K562 (cell line): ENCODE results near the gene MYO16. TPM values are rescaled to one million over a fixed set of nuclear protein-coding genes. Genes with fewer than 3 reads are reported as not detected.

Source experiments
- ATAC-seq: fragments of 200-7000 bp; cut with Tn5 transposase; 3 replicates; pipeline ENCODE4 v1.9.1; 2020; ENCODE audit warnings: moderate library complexity
- BruUV-seq: library from RNA; stranded (reverse); fragments of 400-500 nt; replicated peaks from 2 replicates; lab custom pipeline; 2021; lab: Mats Ljungman, UMichigan
- CTCF ChIA-PET: fragments of 300-600 bp; formaldehyde crosslinking; extraction: SDS; loops from one replicate; lab custom pipeline; 2021; ENCODE audit warnings: low intra/inter-chr PET ratio; lab: Yijun Ruan, JAX
- POLR2A ChIA-PET: fragments of 300-600, 350-650 bp; sonication (Branson Sonifier 250); formaldehyde crosslinking; extraction: SDS; loops from one replicate; lab custom pipeline; 2021; ENCODE audit warnings: antibody characterized with exemption, inconsistent platforms; lab: Yijun Ruan, JAX
- DNase-seq, 4 experiments: peaks; one replicate each; pipeline versions ENCODE4 v3.0.0 to v3.0.0-alpha.2; 2011 to 2018; ENCODE audit warnings: low spot score in 3 of 4, mixed read lengths in 3 of 4; ENCODE audit errors: extremely low read depth in 1 of 4
- FAIRE-seq: peaks from 2 replicates; lab custom pipeline; 2011; peaks lifted over from hg19 to GRCh38; lab: Jason Lieb, UNC
- H2AFZ ChIP-seq: 2 replicates; pipeline ENCODE4 v1.6.0; 2011; ENCODE audit warnings: low read depth, low read length, control low read depth, inconsistent platforms
- H3K27ac ChIP-seq: fragments of 200-600 bp; 3 replicates; pipeline ENCODE4 v1.8.0; 2011; ENCODE audit warnings: low read depth, mild to moderate bottlenecking, control low read depth, inconsistent platforms, low read length, moderate library complexity, mixed read lengths; ENCODE audit errors: extremely low read depth
- H3K27me3 ChIP-seq, 2 experiments: fragments of 300-600 bp in 1 of 2; 2 replicates in 1 of 2; 3 replicates in 1 of 2; pipeline versions ENCODE4 v1.6.0 to v1.8.0; 2011; ENCODE audit warnings: inconsistent platforms in 2 of 2, low read length in 2 of 2, mild to moderate bottlenecking in 1 of 2, mixed read lengths in 1 of 2, moderate library complexity in 1 of 2; ENCODE audit not compliant: control insufficient read depth in 2 of 2, insufficient read depth in 2 of 2
- H3K36me3 ChIP-seq: fragments of 300-600 bp; 3 replicates; pipeline ENCODE4 v1.8.0; 2011; ENCODE audit warnings: mild to moderate bottlenecking, low read length, inconsistent platforms; ENCODE audit not compliant: control insufficient read depth, insufficient read depth
- H3K4me1 ChIP-seq, 2 experiments: fragments of 200-600 bp in 1 of 2; replicated peaks in 1 of 2; 2 replicates in 1 of 2; 3 replicates in 1 of 2; pipeline versions ENCODE4 v1.5.1 to v1.8.0; 2011; ENCODE audit warnings: inconsistent platforms in 2 of 2, low read length in 2 of 2, mild to moderate bottlenecking in 1 of 2, mixed read lengths in 1 of 2, moderate library complexity in 1 of 2; ENCODE audit not compliant: control insufficient read depth in 2 of 2, insufficient read depth in 2 of 2
- H3K4me2 ChIP-seq: 2 replicates; pipeline ENCODE4 v1.6.1; 2011; ENCODE audit warnings: low read length, control low read depth, inconsistent platforms, mixed read lengths; ENCODE audit not compliant: insufficient read depth
- H3K4me3 ChIP-seq: fragments of 200-600 bp; sonication (generic), shearing (Covaris generic); 2 replicates; pipeline ENCODE4 v1.5.1; 2016; ENCODE audit warnings: control low read depth, inconsistent platforms
- H3K79me2 ChIP-seq: fragments of 200-600 bp; 3 replicates; pipeline ENCODE4 v1.8.0; 2011; ENCODE audit warnings: low read length, inconsistent platforms; ENCODE audit not compliant: control insufficient read depth, insufficient read depth
- H3K9ac ChIP-seq, 2 experiments: 2 replicates each; pipeline versions ENCODE4 v1.6.0 to v1.6.1; 2011; ENCODE audit warnings: low read depth in 2 of 2, low read length in 2 of 2, control low read depth in 1 of 2, inconsistent platforms in 1 of 2, mild to moderate bottlenecking in 1 of 2, mixed read lengths in 1 of 2; ENCODE audit not compliant: insufficient read depth in 1 of 2
- H3K9me1 ChIP-seq: one replicate; pipeline ENCODE4 v1.6.0; 2011; ENCODE audit warnings: inconsistent platforms, mild to moderate bottlenecking, low read length, moderate library complexity; ENCODE audit not compliant: control insufficient read depth, insufficient read depth
- H3K9me3 ChIP-seq: replicated peaks from 2 replicates; pipeline ENCODE4 v1.5.1; 2011; ENCODE audit warnings: low read depth, low read length, inconsistent platforms; ENCODE audit not compliant: control insufficient read depth, insufficient read depth
- H4K20me1 ChIP-seq: replicated peaks from 2 replicates; pipeline ENCODE4 v1.6.1; 2011; ENCODE audit warnings: low read length, inconsistent platforms, mixed read lengths; ENCODE audit not compliant: control insufficient read depth, insufficient read depth
- CREM ChIP-seq: IDR thresholded peaks from 2 replicates; pipeline ENCODE4 v1.6.1; 2014; ENCODE audit warnings: antibody characterized with exemption, low read depth
- ETV1 ChIP-seq: fragments of 450-650 bp; conservative IDR thresholded peaks from 2 replicates; pipeline ENCODE4 v1.6.1; 2016; ENCODE audit warnings: missing genetic modification characterization, control low read depth, low read depth, missing compliant biosample characterization
- NFATC3 ChIP-seq: fragments of 450-650 bp; IDR thresholded peaks from 2 replicates; pipeline ENCODE4 v1.6.1; 2017; ENCODE audit warnings: mild to moderate bottlenecking
- NR2C1 ChIP-seq, 2 experiments: fragments of 450-650 bp; IDR thresholded peaks; 2 replicates each; pipeline ENCODE4 v1.6.1; 2017; ENCODE audit warnings: mild to moderate bottlenecking in 2 of 2, antibody characterized with exemption in 1 of 2, inconsistent platforms in 1 of 2, missing compliant biosample characterization in 1 of 2, missing genetic modification characterization in 1 of 2
- OTX1 ChIP-seq: fragments of 450-650 bp; formaldehyde crosslinking; IDR thresholded peaks from 2 replicates; pipeline ENCODE4 v1.4.0; 2022; ENCODE audit warnings: mild to moderate bottlenecking
- PML ChIP-seq: IDR thresholded peaks from 2 replicates; pipeline ENCODE4 v1.6.1; 2012; ENCODE audit warnings: low read length, inconsistent platforms
- RBBP5 ChIP-seq: fragments of 200-600 bp; sonication (generic); IDR thresholded peaks from 2 replicates; pipeline ENCODE4 v1.6.1; 2012; ENCODE audit warnings: borderline replicate concordance, mild to moderate bottlenecking, low read length, control low read depth, inconsistent platforms; ENCODE audit not compliant: insufficient read depth, poor library complexity, severe bottlenecking
- U2AF2 ChIP-seq: fragments of 200-400 bp; formaldehyde crosslinking; optimal IDR thresholded peaks from 2 replicates; pipeline ENCODE3; 2017; ENCODE audit warnings: low read depth, mild to moderate bottlenecking, low read length
- ZNF311 ChIP-seq: fragments of 250-450 bp; sonication (Bioruptor Pico); IDR thresholded peaks from 2 replicates; pipeline ENCODE4 v1.4.0; 2020; ENCODE audit warnings: mild to moderate bottlenecking, moderate library complexity
- ZNF586 ChIP-seq: fragments of 450-650 bp; formaldehyde crosslinking; conservative IDR thresholded peaks from 2 replicates; pipeline ENCODE4 v1.4.0; 2020; ENCODE audit warnings: mild to moderate bottlenecking, moderate library complexity
- WGBS: fragments of 100-300 bp; shearing (Covaris generic); methylation state at CpG from one replicate; pipeline ENCODE4 v1.1.6; 2016; ENCODE audit warnings: low coverage, mixed read lengths; ENCODE audit not compliant: insufficient coverage; ENCODE audit errors: missing lambda C conversion rate; 5-methylcytosine and 5-hydroxymethylcytosine counted together
- in situ Hi-C: fragments of 300-500 bp; cut with MboI; formaldehyde crosslinking; loops from 4 replicates; pipeline ENCODE4 v1.15.0; 2018; ENCODE audit warnings: inconsistent platforms, mixed read lengths
- intact Hi-C: fragments of 100-400 bp; cut with micrococcal nuclease; formaldehyde crosslinking; loops from 2 replicates; pipeline ENCODE4 v1.14.2; 2022
- polyA plus RNA-seq, 8 experiments: library from polyadenylated mRNA; depleted of rRNA in 4 of 8; stranded (reverse) in 5 of 8; unstranded in 3 of 8; fragments of >200 nt; fragmentation: Nextera tagmentation in 2 of 8; fragmentation: Illumina TruSeq in 1 of 8; extraction: Ambion mirVana in 2 of 8; extraction: Trizol in 1 of 8; gene quantifications; 2 replicates each; pipeline versions ENCODE4 v1.2.1 to v1.2.3, GENCODE V29; 2011 to 2014; ENCODE audit warnings: inconsistent platforms in 1 of 8, missing spikeins in 1 of 8
- total RNA-seq, 7 experiments: library from RNA; depleted of rRNA in 6 of 7; stranded (reverse); fragments of >200 nt in 6 of 7; fragmentation: Illumina TruSeq in 2 of 7; extraction: Trizol in 2 of 7; gene quantifications; 2 replicates each; pipeline versions ENCODE4 v1.2.1 to v1.2.3, GENCODE V29; 2011 to 2021; ENCODE audit warnings: low replicate concordance in 1 of 7
- TF ChIP-seq, protein P1 (sequence below): fragments of 450-650 bp; formaldehyde crosslinking; IDR thresholded peaks from 2 replicates; pipeline ENCODE4 v1.4.0; 2020; ENCODE audit warnings: mild to moderate bottlenecking, moderate library complexity

The MYO16 gene
- total and polyA plus RNA-seq, 9 of the 15 experiments (the other 6 are each of a cell fraction or from before 2014, with no cell fraction given), result 4.3 to 45.7 (median 12.1) TPM

DNA sequence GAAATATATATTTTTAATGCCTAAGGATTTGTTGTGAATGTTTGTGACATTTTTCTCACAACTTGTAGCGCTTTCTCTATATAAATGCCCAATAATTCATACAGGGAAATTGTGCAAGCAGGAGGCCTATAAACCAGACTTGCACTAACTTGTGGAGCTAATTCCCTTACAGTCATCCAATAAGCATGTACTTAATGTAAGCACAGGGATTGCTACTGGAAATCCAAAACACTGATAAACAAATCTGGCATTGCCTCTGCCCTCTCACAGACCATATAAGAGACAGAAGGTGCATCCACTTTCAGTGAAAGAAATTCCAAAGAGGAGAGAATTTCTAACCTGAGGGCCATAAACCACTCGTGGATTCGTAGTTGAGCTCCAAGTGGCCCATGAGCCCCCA is 518.8 kb downstream of the MYO16 start:
- in situ Hi-C loops, result no loop called here
- CTCF ChIA-PET, result no interaction called here
- H3K4me2 ChIP-seq, result no peak overlapping the region

DNA sequence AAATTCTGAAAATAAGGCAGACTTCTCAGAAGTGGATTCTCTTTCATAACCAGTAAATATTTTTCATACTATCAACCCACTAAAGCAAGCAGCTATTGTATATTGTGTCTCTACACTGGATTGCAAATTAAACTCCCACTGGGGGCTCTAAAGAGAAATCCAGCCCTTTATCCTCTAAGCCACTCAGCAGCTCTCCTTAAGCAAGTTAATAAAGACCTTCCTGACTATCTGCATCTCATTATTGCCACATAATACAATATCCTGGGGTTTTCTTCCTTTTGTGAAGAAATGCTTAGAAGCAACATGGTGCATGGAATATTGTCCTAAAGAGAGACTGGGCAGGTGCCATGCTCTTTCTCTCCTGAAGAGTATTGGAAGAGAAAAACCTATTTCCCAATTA is 521.3 kb downstream of the MYO16 start:
- ChIA-PET CTCF (no interaction called here), POLR2A (no interaction called here)
- intact Hi-C loops (no loop called here), in situ Hi-C loops (no loop called here)
- no peak overlapping the region for H3K4me3 ChIP-seq
- BruUV-seq, result no TSS peak
- no peak for ATAC-seq
- H4K20me1 ChIP-seq, result no peaks in the 10 kb centered on the region
- H3K79me2 ChIP-seq, result no peaks in the 10 kb centered on the region
- no peaks in the 10 kb centered on the region for H3K4me1 ChIP-seq
- H3K4me2 ChIP-seq, result no peak overlapping the region
- no peaks in the 10 kb centered on the region for H3K36me3 ChIP-seq
- FAIRE-seq, result no peak
- H3K9ac ChIP-seq, result no peak overlapping the region
- H3K27ac ChIP-seq, result no peak overlapping the region
- H3K9me3 ChIP-seq, result no peaks in the 10 kb centered on the region
- H3K9me1 ChIP-seq, result no peaks in the 10 kb centered on the region
- no peaks in the 10 kb centered on the region for H3K27me3 ChIP-seq
- H2AFZ ChIP-seq, result no peak overlapping the region
- DNase-seq, result no peak
- TF ChIP-seq RBBP5, result no peak
- no peak for TF ChIP-seq NR2C1 (IDR thresholded peaks at IDR 0.05)
- no peak for TF ChIP-seq NR2C1 (tag; IDR thresholded peaks at IDR 0.05)
- no peak for TF ChIP-seq NFATC3
- TF ChIP-seq ZNF586 (CRISPR knock-in tag), result no peak
- no peak for TF ChIP-seq U2AF2
- TF ChIP-seq ZNF311, result no peak
- TF ChIP-seq PML, result no peak
- TF ChIP-seq OTX1 (CRISPR knock-in tag), result no peak

More for the DNA sequence above, 518.8 kb downstream of the MYO16 start:
- DNase-seq (no peak), ATAC-seq (no peak), FAIRE-seq (no peak)
- no TSS peak for BruUV-seq
- POLR2A ChIA-PET, result no interaction called here
- WGBS, result 48% methylated on average over 3 of the region's 3 CpGs
- Histone ChIP-seq H3K4me3 (no peak overlapping the region), H2AFZ (no peak overlapping the region), H3K9ac (no peak overlapping the region), H4K20me1 (no peaks in the 10 kb centered on the region), H3K9me3 (no peaks in the 10 kb centered on the region), H3K4me1 (no peaks in the 10 kb centered on the region), H3K79me2 (no peaks in the 10 kb centered on the region), H3K27me3 (no peaks in the 10 kb centered on the region), H3K9me1 (no peaks in the 10 kb centered on the region), H3K27ac (no peak overlapping the region), H3K36me3 (no peaks in the 10 kb centered on the region)
- intact Hi-C loops, result loop anchor here (10.0 kb wide), 2 partner anchors 137 to 967 kb away; no protein-coding TSS in a partner anchor
- TF ChIP-seq ETV1 (tag) (no peak), CREM (no peak)
- TF ChIP-seq, protein P1, sequence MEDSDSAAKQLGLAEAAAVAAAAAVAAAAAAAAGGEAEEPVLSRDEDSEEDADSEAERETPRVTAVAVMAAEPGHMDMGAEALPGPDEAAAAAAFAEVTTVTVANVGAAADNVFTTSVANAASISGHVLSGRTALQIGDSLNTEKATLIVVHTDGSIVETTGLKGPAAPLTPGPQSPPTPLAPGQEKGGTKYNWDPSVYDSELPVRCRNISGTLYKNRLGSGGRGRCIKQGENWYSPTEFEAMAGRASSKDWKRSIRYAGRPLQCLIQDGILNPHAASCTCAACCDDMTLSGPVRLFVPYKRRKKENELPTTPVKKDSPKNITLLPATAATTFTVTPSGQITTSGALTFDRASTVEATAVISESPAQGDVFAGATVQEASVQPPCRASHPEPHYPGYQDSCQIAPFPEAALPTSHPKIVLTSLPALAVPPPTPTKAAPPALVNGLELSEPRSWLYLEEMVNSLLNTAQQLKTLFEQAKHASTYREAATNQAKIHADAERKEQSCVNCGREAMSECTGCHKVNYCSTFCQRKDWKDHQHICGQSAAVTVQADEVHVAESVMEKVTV (CRISPR knock-in tag), result no peak
